Neural progenitor cell (in vitro differentiated cells): ENCODE data around the gene F9.

Source experiments
- EZH2 ChIP-seq: fragments of 200-600 bp; sonication (generic); IDR thresholded peaks from 2 replicates; pipeline ENCODE4 v1.6.1; 2017; ENCODE audit warnings: antibody characterized with exemption, mild to moderate bottlenecking, moderate library complexity
- EZH2phosphoT487 ChIP-seq: fragments of 200-600 bp; sonication (generic); IDR thresholded peaks from 2 replicates; pipeline ENCODE4 v1.6.1; 2017; ENCODE audit warnings: antibody characterized with exemption
- TF ChIP-seq, protein P1 (sequence below): fragments of 200-600 bp; sonication (generic); IDR thresholded peaks from 2 replicates; pipeline ENCODE4 v1.5.1; 2017; ENCODE audit warnings: antibody characterized with exemption, mild to moderate bottlenecking

DNA sequence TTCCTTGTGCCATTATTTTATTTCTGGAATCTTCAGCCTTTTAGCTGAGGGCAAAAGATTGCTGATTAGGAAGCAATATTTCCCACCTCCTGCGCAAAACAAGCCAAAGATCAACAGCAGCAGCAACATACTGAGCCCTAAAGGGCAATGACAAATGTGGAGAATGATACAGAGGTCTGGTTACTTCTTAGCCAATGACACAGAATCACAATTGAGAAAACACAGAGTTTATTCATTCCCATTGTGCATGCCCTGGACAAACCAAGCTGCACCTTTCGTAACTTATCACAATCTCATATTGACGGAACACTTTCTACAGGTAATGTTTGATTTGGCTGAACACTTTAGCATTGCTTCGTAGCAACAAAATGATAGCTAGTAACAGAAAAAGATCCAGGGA is 13.4 kb downstream of the F9 start:
- TF ChIP-seq, protein P1, sequence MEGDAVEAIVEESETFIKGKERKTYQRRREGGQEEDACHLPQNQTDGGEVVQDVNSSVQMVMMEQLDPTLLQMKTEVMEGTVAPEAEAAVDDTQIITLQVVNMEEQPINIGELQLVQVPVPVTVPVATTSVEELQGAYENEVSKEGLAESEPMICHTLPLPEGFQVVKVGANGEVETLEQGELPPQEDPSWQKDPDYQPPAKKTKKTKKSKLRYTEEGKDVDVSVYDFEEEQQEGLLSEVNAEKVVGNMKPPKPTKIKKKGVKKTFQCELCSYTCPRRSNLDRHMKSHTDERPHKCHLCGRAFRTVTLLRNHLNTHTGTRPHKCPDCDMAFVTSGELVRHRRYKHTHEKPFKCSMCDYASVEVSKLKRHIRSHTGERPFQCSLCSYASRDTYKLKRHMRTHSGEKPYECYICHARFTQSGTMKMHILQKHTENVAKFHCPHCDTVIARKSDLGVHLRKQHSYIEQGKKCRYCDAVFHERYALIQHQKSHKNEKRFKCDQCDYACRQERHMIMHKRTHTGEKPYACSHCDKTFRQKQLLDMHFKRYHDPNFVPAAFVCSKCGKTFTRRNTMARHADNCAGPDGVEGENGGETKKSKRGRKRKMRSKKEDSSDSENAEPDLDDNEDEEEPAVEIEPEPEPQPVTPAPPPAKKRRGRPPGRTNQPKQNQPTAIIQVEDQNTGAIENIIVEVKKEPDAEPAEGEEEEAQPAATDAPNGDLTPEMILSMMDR: no peak
- no peak for TF ChIP-seq EZH2
- no peak for TF ChIP-seq EZH2phosphoT487
